ENCODE results near the gene PAN2.

DNA sequence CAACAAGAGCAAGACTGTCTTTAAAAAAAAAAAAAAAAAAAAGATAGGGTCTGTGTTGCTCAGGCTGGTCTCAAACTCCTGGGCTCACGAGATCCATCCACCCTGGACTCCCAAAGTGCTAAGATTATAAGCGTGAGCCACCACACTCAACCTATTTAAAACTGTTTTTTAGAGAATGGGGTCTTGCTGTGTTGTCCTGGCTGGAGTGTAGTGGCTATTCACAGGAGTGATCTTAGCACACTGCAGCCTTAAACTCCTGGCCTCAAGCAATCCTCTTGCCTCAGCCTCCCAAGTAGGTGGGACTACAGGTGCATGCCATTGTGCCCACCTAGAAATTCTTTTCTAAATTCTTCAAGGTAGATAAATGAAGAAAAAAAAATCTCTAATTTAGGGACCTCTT is 59.5 kb downstream of the PAN2 start:
- TF ChIP-seq, protein P1, sequence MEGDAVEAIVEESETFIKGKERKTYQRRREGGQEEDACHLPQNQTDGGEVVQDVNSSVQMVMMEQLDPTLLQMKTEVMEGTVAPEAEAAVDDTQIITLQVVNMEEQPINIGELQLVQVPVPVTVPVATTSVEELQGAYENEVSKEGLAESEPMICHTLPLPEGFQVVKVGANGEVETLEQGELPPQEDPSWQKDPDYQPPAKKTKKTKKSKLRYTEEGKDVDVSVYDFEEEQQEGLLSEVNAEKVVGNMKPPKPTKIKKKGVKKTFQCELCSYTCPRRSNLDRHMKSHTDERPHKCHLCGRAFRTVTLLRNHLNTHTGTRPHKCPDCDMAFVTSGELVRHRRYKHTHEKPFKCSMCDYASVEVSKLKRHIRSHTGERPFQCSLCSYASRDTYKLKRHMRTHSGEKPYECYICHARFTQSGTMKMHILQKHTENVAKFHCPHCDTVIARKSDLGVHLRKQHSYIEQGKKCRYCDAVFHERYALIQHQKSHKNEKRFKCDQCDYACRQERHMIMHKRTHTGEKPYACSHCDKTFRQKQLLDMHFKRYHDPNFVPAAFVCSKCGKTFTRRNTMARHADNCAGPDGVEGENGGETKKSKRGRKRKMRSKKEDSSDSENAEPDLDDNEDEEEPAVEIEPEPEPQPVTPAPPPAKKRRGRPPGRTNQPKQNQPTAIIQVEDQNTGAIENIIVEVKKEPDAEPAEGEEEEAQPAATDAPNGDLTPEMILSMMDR (IDR thresholded peaks at IDR 0.05): no peak
- no peak for TF ChIP-seq POLR2A (IDR thresholded peaks at IDR 0.05)

Measured in testis (tissue), 2 donors.